Measurements from ENCODE around the gene DONSON.

- TF ChIP-seq CTCF (IDR thresholded peaks at IDR 0.05) (no peak), EP300 (IDR thresholded peaks at IDR 0.05) (no peak)
These were observed 46.5 kb downstream of the DONSON start, which contains the start of gene GART for GRCh38 chr21:33541756-33542639.

Data from esophagus muscularis mucosa (tissue), 3 donors.